ENCODE results near the gene CHAC1.

The CHAC1 gene, protein sequence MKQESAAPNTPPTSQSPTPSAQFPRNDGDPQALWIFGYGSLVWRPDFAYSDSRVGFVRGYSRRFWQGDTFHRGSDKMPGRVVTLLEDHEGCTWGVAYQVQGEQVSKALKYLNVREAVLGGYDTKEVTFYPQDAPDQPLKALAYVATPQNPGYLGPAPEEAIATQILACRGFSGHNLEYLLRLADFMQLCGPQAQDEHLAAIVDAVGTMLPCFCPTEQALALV

DNA sequence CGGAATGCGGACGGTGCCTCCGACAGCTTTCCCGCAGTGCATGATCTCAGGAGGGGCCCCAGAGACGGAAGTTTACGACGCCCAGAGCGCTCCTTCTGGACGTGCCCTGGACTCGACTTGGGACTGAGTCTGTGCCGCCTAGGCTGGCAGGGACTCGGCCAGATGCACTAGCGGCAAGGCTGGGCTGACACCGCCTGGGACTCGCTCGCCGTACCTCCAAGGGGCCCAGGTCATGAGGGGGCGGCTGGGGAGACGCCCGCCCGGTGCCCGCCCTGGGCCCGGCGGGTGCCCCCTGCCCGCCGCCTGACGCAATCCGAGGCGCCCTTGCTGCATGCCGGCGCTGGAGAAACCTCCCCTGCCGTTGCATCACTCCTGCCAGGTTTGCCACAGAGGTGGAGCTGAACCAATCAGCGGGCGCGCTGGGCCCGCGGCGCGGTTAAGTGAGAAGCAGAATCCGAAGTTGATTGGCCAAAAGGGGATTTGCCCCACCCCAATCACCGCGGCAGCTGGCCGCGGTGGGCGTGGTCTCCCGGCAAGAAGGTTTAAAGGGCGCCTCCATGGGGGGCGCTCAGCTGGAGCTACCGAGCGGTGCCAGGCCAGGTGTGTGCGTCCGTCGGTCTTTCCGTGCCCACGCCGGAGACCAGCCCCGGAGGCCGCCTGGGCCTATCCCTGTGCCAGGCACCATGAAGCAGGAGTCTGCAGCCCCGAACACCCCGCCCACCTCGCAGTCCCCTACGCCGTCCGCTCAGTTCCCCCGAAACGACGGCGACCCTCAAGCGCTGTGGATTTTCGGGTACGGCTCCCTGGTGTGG lies at the start of gene CHAC1:
TSS of gene CHAC1 (plus strand) at position 571 of the 812 bp plus-strand sequence. CDS start at position 684, 113 bp downstream.
- H3K36me3 Mint-ChIP-seq: peaks cover 13% of the 10 kb centered on the region
- H3K4me1 Mint-ChIP-seq: peaks cover 29% of the 10 kb centered on the region
- peak within 1 kb of the TSS; percentile 98 for H3K27ac Mint-ChIP-seq
- no peaks in the 10 kb centered on the region for H3K9me3 Mint-ChIP-seq
- H3K27me3 Mint-ChIP-seq: no peaks in the 10 kb centered on the region
- H3K4me3 Mint-ChIP-seq: peak within 1 kb of the TSS; percentile 94

DNA sequence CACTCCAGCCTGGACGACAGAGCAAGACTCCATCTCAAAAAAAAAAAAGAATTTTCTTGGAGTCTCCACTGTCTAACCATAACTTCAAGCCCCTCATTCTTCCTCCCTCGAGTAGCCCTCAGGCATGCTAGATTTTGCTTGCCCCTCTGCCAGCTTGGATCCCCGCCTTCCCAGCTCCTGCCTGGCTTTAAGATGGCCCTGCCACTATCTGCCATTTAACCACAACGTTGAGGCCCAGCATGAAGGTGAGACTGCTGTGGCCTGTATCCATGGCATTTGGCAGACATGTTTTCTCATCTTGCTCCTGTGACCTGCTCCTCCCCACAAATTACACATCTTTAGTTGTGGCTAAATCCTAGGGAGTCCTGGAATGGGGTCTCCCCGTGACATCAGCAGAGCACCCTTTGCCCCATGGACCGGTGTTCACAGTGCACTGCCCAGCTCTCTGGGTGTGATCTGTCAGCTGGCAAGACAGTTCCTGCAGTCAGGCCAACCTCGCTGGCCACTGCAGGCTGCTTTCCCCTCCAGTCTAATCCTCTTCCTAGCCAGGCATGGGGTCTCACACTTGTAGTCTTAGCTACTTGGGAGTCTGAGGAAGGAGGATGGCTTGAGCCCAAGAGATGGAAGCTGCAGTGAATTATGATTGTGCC lies 48.6 kb upstream of the CHAC1 start:
- Mint-ChIP-seq H3K4me3 (no peak overlapping the region), H3K27me3 (no peaks in the 10 kb centered on the region), H3K36me3 (peaks cover 6% of the 10 kb centered on the region), H3K9me3 (no peaks in the 10 kb centered on the region), H3K4me1 (peaks cover 36% of the 10 kb centered on the region), H3K27ac (no peak overlapping the region)

DNA sequence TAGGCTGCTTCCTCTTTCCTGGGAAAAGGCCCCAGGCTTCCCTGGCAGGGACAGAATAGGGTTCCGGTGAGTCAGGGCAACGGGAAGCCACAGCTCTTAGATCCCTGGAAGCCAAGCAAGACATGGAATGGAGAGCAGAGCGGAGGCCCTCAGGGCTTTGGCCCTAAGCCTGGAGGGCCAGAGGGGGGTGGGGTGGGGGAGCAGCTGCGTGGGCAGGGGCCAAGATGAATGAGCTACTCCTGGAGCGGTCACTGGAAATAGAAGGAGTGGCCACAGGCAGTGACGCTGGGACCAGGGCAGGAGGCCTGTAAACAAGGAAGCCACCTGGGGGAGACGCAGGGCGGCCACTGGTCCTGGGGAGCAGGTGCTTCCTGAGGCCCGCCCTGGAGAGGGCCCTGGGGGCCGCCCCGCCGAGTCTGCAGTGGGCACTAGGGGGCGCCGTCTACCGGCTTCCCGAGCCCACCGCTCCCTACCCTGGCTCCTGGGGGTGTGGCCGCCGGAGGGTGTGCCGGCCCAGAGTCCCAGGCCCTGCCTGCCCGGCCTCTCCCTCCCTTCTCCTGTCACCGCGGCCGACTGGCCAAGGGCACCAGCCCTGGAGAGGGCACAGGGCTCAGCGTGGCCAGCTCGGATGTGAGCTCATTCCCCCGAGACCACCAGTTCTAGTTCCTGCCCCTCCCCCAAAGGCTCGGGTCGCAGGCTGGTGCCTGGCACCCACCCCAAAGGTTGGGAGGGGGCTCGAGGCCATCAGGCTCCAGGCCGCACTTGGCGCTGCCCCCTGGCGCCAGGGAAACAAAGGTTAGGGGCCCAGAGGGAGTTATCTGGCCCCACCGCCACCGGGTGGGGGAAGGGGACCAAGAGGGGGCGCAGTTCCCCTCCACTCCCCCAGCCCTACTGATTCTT lies 46.9 kb upstream of the CHAC1 start:
- Mint-ChIP-seq H3K27me3 (no peaks in the 10 kb centered on the region), H3K9me3 (no peaks in the 10 kb centered on the region), H3K4me1 (peaks cover 30% of the 10 kb centered on the region), H3K27ac (no peak overlapping the region), H3K4me3 (peak overlapping the region; percentile 82), H3K36me3 (peaks cover 6% of the 10 kb centered on the region)

DNA sequence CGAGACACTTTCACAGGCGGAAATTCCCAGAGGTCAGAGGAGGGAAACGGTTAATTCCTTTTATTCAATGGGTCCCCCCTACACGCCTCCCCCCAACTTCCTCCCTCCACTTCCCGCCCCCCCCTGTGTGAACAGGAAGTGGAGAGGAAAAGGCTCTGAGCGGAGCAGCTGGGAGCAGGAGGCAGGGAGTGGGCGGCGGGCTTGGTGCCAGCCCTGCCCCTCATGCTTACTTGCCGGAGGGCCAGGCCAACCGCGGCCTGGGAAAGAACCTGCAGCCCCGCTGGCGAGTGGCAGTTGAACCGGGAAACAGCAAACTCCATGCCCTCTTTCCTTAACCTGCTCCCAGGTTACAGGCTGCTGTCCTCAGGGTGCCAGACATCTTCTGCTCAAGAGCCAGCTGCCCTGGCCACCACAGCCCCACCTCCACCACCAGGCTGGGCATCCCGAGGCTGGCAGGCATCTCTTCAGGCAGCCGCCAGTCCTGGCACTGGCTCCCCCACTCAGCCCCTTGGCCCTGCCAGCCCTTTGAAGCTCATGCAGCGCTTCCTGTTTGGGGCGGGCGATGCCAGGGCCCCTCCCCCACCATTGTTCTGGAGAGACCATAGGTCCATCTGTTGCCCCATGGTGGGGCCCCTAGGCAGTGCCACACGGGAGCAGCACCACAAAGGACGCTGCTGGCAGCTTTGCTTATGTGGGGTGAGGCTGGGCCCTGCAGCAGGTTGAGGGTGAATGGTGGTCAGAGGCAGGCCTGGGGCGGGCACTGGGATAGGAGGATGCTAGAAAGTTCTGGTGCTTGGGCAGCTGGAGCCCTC lies 46.1 kb upstream of the CHAC1 start:
- no peaks in the 10 kb centered on the region for H3K9me3 Mint-ChIP-seq
- peaks cover 6% of the 10 kb centered on the region for H3K36me3 Mint-ChIP-seq
- H3K4me1 Mint-ChIP-seq: peaks cover 30% of the 10 kb centered on the region
- peak overlapping the region; percentile 82 for H3K4me3 Mint-ChIP-seq
- H3K27me3 Mint-ChIP-seq: no peaks in the 10 kb centered on the region
- H3K27ac Mint-ChIP-seq: peak overlapping the region; percentile 74

DNA sequence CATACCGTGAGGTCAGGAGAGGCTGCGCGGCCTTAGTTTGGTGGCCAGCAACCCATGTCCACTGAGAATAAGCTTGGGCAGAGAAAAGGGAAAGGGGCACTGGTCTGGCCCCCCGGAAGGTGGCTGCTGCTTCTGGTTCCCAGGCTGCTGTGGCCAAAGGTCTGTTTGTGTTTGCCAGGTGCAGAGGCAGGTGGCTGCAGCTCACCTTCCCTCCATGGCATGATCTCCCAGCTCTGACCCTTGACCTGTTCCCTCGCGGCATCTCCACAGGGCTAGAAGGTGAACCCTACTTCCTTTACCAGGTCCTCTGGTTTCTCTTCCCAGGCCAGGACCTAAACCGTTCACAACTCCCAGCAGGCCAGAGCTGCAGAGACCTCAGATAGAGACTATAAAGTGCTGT lies 45.2 kb upstream of the CHAC1 start:
- Mint-ChIP-seq H3K4me3 (peak overlapping the region; percentile 30), H3K9me3 (no peaks in the 10 kb centered on the region), H3K36me3 (peaks cover 2% of the 10 kb centered on the region), H3K27ac (no peak overlapping the region), H3K27me3 (no peaks in the 10 kb centered on the region), H3K4me1 (peaks cover 25% of the 10 kb centered on the region)

DNA sequence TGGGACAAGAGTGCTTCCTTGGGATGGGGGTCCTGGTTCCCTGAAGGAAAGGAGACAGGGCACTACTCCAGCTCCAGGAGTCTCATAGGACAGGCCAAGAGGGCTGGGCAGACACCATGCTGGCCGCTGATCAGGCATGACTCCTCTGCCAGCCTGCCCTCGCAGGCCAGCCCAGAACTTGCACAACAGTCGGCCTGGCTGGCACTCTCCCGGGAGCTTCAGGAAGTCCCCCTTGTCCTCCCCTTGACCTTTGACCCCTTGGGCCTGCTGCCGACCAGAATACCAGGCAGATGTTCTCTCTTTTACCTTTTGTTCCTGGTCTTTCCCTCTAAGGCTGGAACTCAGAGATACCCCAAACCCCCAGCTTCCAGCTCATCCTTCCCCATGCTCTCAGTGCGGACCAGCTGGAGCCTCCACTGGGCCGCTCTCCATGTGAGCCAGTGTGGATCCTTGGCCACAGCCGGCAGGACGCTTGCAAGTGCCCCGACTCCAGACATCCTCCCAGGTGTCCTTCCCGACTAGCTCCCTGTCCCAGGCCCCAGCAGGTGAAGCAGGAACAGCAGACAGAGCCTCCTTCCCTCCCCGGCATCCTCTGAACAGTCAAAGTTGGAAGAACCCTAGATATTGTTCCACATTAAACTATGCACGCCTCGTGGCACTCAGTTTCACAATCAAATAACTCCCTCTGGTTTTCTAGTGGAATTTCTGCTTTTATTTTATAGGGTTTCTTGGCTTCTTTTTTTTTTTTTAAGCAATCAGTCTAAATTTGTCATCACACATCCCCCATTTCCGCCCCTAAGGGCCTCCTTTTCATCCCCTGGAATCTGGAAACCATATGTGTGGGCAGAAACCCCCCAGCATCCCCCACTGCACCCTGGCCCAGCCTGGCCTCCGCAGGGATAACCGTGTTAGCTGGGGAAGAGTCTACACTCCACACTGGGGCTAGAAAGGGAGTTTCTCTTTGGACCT lies 43.3 kb upstream of the CHAC1 start:
- no peaks in the 10 kb centered on the region for H3K27me3 Mint-ChIP-seq
- H3K4me1 Mint-ChIP-seq: peaks cover 12% of the 10 kb centered on the region
- H3K36me3 Mint-ChIP-seq: no peaks in the 10 kb centered on the region
- no peak overlapping the region for H3K4me3 Mint-ChIP-seq
- peak overlapping the region; percentile 72 for H3K27ac Mint-ChIP-seq
- H3K9me3 Mint-ChIP-seq: no peaks in the 10 kb centered on the region

DNA sequence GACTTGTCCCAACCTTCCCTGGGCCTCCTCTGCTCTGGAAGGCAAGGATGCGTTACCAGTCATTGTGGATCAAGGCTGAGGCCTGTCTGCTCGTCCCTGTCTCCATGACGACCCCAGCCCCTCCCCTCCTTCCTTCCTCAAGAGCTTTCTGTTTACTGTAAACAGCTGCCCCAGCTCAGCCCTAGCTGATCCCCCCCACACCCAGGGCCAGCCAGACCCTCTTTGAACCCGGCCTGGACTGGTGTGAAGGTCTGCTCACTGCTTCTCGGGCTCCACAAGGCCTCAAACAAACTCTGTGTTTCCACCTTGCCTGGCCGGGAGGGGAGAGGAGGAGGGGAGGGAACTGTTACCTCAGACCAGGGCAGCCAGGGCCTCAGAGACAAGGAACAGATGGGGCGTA lies 42.1 kb upstream of the CHAC1 start:
- Mint-ChIP-seq H3K4me1 (peaks cover 12% of the 10 kb centered on the region), H3K4me3 (no peak overlapping the region), H3K27me3 (no peaks in the 10 kb centered on the region), H3K9me3 (no peaks in the 10 kb centered on the region), H3K36me3 (no peaks in the 10 kb centered on the region), H3K27ac (peak overlapping the region; percentile 14)

DNA sequence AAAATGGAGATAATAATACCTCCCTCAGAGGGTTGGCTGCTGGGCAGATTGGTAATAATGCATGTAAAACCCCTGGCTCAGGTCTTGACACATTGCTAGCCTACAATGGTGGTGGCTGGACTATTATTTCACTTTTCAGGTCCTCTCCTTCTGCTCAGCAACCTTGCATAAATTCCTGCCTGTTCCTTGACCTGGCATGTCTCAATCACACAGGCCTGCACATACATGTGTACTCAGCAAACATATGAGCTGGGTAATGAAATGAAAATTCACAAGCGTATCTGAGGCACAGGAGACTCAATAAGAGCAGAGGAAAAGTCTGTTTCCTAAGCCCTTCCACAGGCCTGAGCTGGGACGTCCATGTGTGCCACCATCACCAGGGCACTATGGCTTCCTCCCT lies 41.6 kb upstream of the CHAC1 start:
- Mint-ChIP-seq H3K4me3 (no peak overlapping the region), H3K27me3 (no peaks in the 10 kb centered on the region), H3K27ac (no peak overlapping the region), H3K9me3 (no peaks in the 10 kb centered on the region), H3K36me3 (no peaks in the 10 kb centered on the region), H3K4me1 (peaks cover 12% of the 10 kb centered on the region)

DNA sequence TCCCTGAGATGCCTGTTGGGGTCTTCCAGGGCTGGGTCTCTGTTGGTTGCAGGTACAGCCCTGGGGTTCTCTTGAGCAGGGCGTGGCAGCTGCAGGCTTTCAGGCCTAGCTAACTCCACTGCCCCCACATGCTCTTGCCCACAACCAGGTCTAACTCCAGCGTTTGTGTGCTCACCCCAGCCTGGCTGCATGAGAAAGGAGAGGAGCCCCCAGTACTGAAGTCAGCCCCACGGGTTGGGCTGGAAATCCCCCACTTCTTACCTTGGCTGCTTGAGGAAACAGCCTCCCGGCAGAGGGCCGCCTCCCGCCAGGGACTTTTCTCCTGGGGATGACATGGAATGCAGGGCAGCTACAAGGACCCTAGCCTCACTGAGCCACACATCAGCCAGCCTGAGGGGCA lies 40.8 kb upstream of the CHAC1 start:
- Mint-ChIP-seq H3K27me3 (no peaks in the 10 kb centered on the region), H3K27ac (no peak overlapping the region), H3K9me3 (no peaks in the 10 kb centered on the region), H3K4me3 (no peak overlapping the region), H3K4me1 (peaks cover 8% of the 10 kb centered on the region), H3K36me3 (no peaks in the 10 kb centered on the region)

DNA sequence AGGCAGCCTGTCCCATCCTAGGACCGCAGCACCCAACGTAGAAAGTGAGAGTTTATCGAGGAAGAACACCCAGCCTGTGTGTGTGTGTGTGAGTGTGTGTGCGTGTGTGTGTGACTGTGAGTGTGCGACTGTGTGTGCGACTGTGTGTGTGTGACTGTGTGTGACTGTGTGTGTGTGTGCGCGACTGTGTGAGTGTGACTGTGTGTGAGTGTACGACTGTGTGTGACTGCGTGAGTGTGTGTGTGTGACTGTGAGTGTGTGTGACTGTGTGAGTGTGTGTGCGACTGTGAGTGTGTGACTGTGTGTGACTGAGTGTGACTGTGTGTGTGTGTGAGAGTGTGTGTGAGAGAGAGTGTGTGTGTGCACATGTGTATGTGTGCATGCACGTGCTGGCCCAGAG lies 39.3 kb upstream of the CHAC1 start:
- no peak overlapping the region for H3K4me3 Mint-ChIP-seq
- no peaks in the 10 kb centered on the region for H3K9me3 Mint-ChIP-seq
- H3K4me1 Mint-ChIP-seq: no peaks in the 10 kb centered on the region
- H3K27me3 Mint-ChIP-seq: no peaks in the 10 kb centered on the region
- no peaks in the 10 kb centered on the region for H3K36me3 Mint-ChIP-seq
- no peak overlapping the region for H3K27ac Mint-ChIP-seq

DNA sequence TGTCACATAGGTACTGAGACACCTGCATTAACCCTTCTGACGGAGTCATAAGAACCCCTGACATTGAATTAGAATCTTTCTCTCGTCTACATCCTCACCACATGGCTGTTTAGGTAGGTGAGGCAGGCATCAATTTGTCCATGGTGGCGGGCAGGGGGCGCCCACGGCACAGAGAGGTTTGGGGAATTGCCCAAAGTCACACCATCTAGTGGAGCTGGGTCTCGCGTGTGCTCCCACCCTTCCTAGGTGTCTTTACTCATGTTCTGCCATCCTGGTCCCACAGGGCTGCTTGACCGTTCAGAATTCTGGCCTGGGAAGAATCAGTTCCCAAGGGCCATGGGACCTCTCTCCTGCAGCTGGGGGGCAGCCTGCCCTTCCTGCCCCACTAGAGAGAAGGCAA lies 38.8 kb upstream of the CHAC1 start:
- Mint-ChIP-seq H3K9me3 (no peaks in the 10 kb centered on the region), H3K4me1 (no peaks in the 10 kb centered on the region), H3K27me3 (no peaks in the 10 kb centered on the region), H3K36me3 (no peaks in the 10 kb centered on the region), H3K27ac (no peak overlapping the region), H3K4me3 (no peak overlapping the region)

DNA sequence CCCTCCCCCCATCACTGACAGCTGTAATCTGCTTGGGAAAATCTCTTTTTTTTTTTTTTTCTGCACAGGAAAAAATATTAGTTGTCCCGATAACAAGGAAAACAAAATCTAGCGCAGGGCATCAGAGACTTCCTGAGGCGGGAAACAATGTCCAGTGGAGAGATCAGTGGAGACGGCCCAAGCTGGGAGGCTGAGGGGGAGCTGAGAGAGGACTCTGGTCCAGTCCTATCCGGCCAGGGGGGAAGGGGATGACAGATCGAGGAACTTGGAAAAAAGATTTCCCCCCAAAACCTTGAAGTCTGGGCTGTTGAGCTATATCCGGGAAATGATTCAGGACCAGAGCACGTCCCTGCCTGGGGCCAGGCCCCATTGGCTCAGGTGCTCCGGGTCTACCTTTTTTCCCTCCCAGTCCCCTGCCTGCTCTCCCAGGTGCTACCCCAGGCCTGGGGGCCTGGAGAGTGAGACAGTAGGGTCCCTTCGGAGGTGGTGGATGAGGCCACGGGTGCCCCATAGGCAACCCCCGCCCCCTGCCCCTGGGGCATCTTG lies 38.1 kb upstream of the CHAC1 start:
- no peak overlapping the region for H3K27ac Mint-ChIP-seq
- no peaks in the 10 kb centered on the region for H3K4me1 Mint-ChIP-seq
- no peaks in the 10 kb centered on the region for H3K36me3 Mint-ChIP-seq
- H3K4me3 Mint-ChIP-seq: no peak overlapping the region
- no peaks in the 10 kb centered on the region for H3K27me3 Mint-ChIP-seq
- H3K9me3 Mint-ChIP-seq: no peaks in the 10 kb centered on the region

DNA sequence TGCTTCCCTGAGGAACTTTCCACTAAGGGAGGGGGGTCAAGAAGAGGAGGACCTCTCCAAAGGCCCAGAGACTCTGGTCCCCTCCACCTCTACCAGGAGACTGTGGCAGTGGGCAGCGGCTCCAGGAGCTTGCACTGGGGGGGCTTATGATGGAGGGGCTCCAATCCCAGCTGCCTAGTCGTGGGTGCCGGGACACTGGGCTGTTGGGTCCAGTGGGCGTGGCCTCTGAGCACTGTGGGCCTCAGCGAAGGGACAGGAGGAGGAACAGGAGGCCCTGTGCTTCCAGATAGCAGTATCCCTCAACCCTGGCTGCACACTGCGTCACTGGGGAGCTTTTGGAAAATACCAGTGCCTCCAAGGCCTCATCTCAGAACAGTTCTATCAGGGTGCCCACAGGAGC lies 37.6 kb upstream of the CHAC1 start:
- no peaks in the 10 kb centered on the region for H3K9me3 Mint-ChIP-seq
- no peaks in the 10 kb centered on the region for H3K36me3 Mint-ChIP-seq
- no peaks in the 10 kb centered on the region for H3K4me1 Mint-ChIP-seq

DNA sequence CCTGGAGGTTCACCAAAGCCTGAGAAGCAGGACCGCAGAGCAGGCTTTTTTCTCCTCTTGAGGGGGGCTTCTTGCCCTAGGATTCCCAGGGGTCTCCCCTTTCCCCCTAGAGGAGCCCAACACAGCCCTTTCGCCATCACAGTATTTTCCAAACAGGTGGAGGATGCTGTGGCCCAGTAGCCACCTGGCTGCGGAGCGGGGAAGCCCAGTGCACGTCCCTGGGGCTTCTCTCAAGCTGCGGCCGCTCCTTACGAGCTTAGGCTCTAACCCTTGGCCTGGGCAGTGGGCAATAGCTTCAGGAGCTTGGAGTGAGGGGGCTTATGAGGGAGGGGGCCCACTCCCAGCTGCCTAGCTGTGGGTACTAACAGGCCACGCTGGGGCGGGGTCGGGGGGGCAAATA lies 35.7 kb upstream of the CHAC1 start:
- H3K4me1 Mint-ChIP-seq: no peaks in the 10 kb centered on the region
- no peaks in the 10 kb centered on the region for H3K27me3 Mint-ChIP-seq
- no peaks in the 10 kb centered on the region for H3K36me3 Mint-ChIP-seq
- H3K27ac Mint-ChIP-seq: no peak overlapping the region
- no peaks in the 10 kb centered on the region for H3K9me3 Mint-ChIP-seq
- no peak overlapping the region for H3K4me3 Mint-ChIP-seq

More for the DNA sequence above, 37.6 kb upstream of the CHAC1 start:
- no peaks in the 10 kb centered on the region for H3K27me3 Mint-ChIP-seq
- H3K4me3 Mint-ChIP-seq: no peak overlapping the region
- no peak overlapping the region for H3K27ac Mint-ChIP-seq

Data from activated naive CD4-positive, alpha-beta T cell treated with anti-CD3 and anti-CD28 coated beads, Interleukin-2, amount 50 U/mL, for 24 hours (primary cell).